PFSK-1 (cell line): ENCODE measurements around the gene LRP3.

Source experiments
- FOXP2 ChIP-seq: optimal IDR thresholded peaks from 2 replicates; pipeline ENCODE3; 2011; ENCODE audit warnings: borderline replicate concordance, control low read depth, inconsistent platforms; ENCODE audit not compliant: insufficient read depth; ENCODE audit errors: extremely low read length, extremely low read depth
- POLR2AphosphoS5 ChIP-seq: IDR thresholded peaks from 2 replicates; pipeline ENCODE4 v1.6.1; 2012; ENCODE audit warnings: low read depth, mild to moderate bottlenecking, control low read depth, low read length, moderate library complexity
- SIN3A ChIP-seq: IDR thresholded peaks from 2 replicates; pipeline ENCODE4 v1.6.1; 2012; ENCODE audit warnings: mild to moderate bottlenecking, low read length, moderate library complexity, borderline replicate concordance; ENCODE audit not compliant: insufficient read depth
- TAF1 ChIP-seq: IDR thresholded peaks from 2 replicates; pipeline ENCODE4 v1.6.1; 2012; ENCODE audit warnings: low read length, control low read depth, borderline replicate concordance; ENCODE audit not compliant: insufficient read depth
- TF ChIP-seq, protein P1 (sequence below), 2 experiments: IDR thresholded peaks; 2 replicates each; pipeline versions ENCODE4 v1.6.1 to v1.8.0; 2011 to 2012; ENCODE audit warnings: low read depth in 2 of 2, low read length in 2 of 2, control low read depth in 1 of 2, inconsistent platforms in 1 of 2, mild to moderate bottlenecking in 1 of 2, moderate library complexity in 1 of 2; ENCODE audit not compliant: insufficient read depth in 1 of 2

Gene LRP3

DNA sequence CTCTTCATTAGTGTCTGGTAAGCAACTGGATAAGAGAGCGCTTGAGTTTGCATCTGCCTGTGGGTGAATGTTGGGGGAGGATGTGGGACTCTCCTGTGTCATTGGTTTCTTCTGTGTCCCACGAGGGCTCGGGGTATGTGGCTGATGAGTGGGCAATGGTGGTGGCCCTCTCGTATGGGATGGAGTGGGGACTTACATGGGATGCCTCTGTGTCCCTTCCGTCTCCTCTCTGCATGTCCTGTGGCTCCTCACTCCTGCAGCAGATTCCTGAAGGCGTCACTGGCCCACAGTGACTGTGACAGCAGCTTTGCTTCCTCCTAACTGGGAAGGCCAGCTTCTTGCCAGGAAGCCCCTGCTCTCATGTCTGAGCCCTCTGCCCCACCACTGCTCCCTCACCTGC is 2.6 kb upstream of the LRP3 start:
- TF ChIP-seq POLR2AphosphoS5 (no peak), SIN3A (no peak), FOXP2 (no peak), TAF1 (no peak)
- TF ChIP-seq, protein P1, sequence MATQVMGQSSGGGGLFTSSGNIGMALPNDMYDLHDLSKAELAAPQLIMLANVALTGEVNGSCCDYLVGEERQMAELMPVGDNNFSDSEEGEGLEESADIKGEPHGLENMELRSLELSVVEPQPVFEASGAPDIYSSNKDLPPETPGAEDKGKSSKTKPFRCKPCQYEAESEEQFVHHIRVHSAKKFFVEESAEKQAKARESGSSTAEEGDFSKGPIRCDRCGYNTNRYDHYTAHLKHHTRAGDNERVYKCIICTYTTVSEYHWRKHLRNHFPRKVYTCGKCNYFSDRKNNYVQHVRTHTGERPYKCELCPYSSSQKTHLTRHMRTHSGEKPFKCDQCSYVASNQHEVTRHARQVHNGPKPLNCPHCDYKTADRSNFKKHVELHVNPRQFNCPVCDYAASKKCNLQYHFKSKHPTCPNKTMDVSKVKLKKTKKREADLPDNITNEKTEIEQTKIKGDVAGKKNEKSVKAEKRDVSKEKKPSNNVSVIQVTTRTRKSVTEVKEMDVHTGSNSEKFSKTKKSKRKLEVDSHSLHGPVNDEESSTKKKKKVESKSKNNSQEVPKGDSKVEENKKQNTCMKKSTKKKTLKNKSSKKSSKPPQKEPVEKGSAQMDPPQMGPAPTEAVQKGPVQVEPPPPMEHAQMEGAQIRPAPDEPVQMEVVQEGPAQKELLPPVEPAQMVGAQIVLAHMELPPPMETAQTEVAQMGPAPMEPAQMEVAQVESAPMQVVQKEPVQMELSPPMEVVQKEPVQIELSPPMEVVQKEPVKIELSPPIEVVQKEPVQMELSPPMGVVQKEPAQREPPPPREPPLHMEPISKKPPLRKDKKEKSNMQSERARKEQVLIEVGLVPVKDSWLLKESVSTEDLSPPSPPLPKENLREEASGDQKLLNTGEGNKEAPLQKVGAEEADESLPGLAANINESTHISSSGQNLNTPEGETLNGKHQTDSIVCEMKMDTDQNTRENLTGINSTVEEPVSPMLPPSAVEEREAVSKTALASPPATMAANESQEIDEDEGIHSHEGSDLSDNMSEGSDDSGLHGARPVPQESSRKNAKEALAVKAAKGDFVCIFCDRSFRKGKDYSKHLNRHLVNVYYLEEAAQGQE (IDR thresholded peaks at IDR 0.05; ENCODE audit: insufficient read depth in 1 of 2, low read depth in 2 of 2, low read length in 2 of 2): no peak

DNA sequence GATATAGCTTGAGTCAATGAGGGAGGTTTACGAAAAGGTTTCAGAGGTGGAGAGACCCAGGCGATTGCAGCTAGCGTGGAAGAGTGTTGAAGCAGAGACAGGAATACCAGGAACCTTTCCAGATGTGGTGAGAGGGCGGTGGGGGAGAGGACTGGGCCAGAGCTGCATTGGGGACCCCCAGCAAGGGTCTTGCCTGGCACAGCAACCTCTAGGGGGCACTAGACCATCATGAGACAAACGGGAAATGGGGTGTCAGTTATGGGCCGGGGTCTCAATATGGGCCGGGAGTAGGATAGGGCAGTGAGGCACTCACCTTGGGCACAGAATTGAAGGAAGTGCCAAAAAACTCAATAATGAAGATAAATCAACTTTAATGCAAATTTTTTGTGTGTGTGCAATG is 2.1 kb upstream of the LRP3 start:
- TF ChIP-seq SIN3A: no peak
- TF ChIP-seq, protein P1 (IDR thresholded peaks at IDR 0.05; ENCODE audit: insufficient read depth in 1 of 2, low read depth in 2 of 2, low read length in 2 of 2): no peak
- no peak for TF ChIP-seq POLR2AphosphoS5
- TF ChIP-seq FOXP2: no peak
- TF ChIP-seq TAF1: no peak

DNA sequence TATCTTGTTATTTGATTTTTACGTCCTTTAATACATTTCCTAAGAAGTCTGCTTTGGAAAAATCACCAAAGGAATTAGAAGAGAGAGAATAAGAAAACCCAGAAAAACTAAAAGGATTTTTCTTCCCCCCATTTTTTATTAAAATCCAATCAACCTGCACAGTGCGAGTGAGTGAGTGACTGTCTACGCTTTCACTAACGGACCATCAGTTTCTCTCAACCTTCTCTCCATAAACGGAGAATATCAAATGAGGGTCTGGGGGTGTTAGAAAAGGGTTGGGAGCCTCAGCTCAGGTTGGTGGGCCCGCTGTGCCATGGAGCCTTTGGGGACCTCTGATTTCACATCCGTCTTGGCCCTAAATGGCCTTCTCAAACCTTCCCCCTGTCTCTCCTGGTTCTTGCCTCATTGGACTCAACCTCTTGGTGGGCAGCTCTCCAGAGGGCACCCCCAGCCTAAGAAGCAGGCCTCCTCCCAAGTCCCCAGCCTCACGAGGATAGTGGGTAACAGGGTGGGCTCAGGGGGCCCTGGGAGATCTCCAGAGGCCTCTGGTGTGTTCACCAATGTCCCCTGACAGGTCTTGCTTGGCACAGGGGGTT is 763 bp upstream of the LRP3 start:
- TF ChIP-seq FOXP2: no peak
- no peak for TF ChIP-seq TAF1
- TF ChIP-seq SIN3A: no peak
- TF ChIP-seq, protein P1 (IDR thresholded peaks at IDR 0.05; ENCODE audit: insufficient read depth in 1 of 2, low read depth in 2 of 2, low read length in 2 of 2): no peak
- TF ChIP-seq POLR2AphosphoS5: no peak

DNA sequence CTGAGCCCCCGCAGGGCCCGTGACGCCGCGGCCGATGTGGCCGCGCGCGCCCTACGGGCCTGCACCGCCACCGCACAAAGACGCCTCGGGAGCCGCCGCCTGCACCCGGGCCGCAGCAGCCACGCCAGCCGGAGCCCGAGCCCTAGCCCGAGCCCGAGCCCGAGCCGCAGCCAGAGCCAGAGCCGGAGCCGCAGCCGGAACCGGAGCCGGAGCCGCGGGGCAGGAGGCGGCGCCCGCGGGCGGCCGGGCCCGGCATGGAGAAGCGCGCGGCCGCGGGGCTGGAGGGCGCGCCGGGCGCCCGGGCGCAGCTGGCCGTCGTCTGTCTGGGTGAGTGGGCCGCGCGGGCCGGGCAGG is 379 bp downstream of the LRP3 start:
- no peak for TF ChIP-seq TAF1
- no peak for TF ChIP-seq POLR2AphosphoS5
- TF ChIP-seq, protein P1 (IDR thresholded peaks at IDR 0.05; ENCODE audit: insufficient read depth in 1 of 2, low read depth in 2 of 2, low read length in 2 of 2): no peak
- no peak for TF ChIP-seq SIN3A
- no peak for TF ChIP-seq FOXP2
